HCEC 1CT (cell line): ENCODE data around the gene SEMA5B.

Source experiments
- DNase-seq: peaks from one replicate; pipeline ENCODE4 v3.0.0-alpha.2; 2017

Gene SEMA5B

GRCh38 chr3:122923611-122924010, 104.0 kb downstream of the SEMA5B start:
- DNase-seq = no peak

- DNase-seq = no peak
Observed at GRCh38 chr3:122921791-122922651, 105.5 kb downstream of the SEMA5B start.

- DNase-seq = no peak
Observed at GRCh38 chr3:122920986-122921385, 106.6 kb downstream of the SEMA5B start.

- no peak for DNase-seq
Observed at GRCh38 chr3:122919291-122919610, 108.3 kb downstream of the SEMA5B start.

GRCh38 chr3:122918576-122919290, 108.8 kb downstream of the SEMA5B start:
- no peak for DNase-seq

- no peak for DNase-seq
Observed at GRCh38 chr3:122917412-122917811, 110.2 kb downstream of the SEMA5B start.

- no peak for DNase-seq
Observed at GRCh38 chr3:122916580-122916979, 111.0 kb downstream of the SEMA5B start.

- no peak for DNase-seq
Observed at GRCh38 chr3:122916084-122916483, 111.5 kb downstream of the SEMA5B start.

- no peak for DNase-seq
Observed at GRCh38 chr3:122915300-122916055, 112.1 kb downstream of the SEMA5B start.

- no peak for DNase-seq
Observed at GRCh38 chr3:122913539-122914100, 113.9 kb downstream of the SEMA5B start.

- DNase-seq = no peak
Observed at GRCh38 chr3:122912772-122913538, 114.6 kb downstream of the SEMA5B start.

GRCh38 chr3:122911901-122912300, 115.7 kb downstream of the SEMA5B start:
- no peak for DNase-seq

GRCh38 chr3:122908251-122908650, 119.3 kb downstream of the SEMA5B start:
- no peak for DNase-seq

- DNase-seq = no peak
Observed at GRCh38 chr3:122907471-122907870, 120.1 kb downstream of the SEMA5B start.

- DNase-seq = no peak
Observed at GRCh38 chr3:122903171-122903570, 124.4 kb downstream of the SEMA5B start.

GRCh38 chr3:122902326-122902725, 125.2 kb downstream of the SEMA5B start:
- DNase-seq = peak; percentile 11

- DNase-seq = no peak
Observed at GRCh38 chr3:122898298-122898697, 129.3 kb downstream of the SEMA5B start.

GRCh38 chr3:122893754-122894668, 133.6 kb downstream of the SEMA5B start:
- DNase-seq = no peak

GRCh38 chr3:122893282-122893681, 134.3 kb downstream of the SEMA5B start:
- no peak for DNase-seq

- DNase-seq = no peak
Observed at GRCh38 chr3:122892118-122892960, 135.2 kb downstream of the SEMA5B start.
